ENCODE data around the gene SLC22A4.

The SLC22A4 gene

GRCh38 chr5:132300577-132301343, 6.6 kb downstream of the SLC22A4 start:
- DNase-seq (ENCODE audit: low read depth) = no peak

GRCh38 chr5:132301344-132302271, 7.4 kb downstream of the SLC22A4 start:
- DNase-seq (ENCODE audit: low read depth) = no peak

GRCh38 chr5:132302413-132302812, 8.2 kb downstream of the SLC22A4 start:
- DNase-seq (ENCODE audit: low read depth) = no peak

- no peak for DNase-seq (ENCODE audit: low read depth)
Observed at GRCh38 chr5:132303589-132303988, 9.4 kb downstream of the SLC22A4 start.

- no peak for DNase-seq (ENCODE audit: low read depth)
Observed at GRCh38 chr5:132305420-132305819, 11.2 kb downstream of the SLC22A4 start.

- no peak for DNase-seq (ENCODE audit: low read depth)
Observed at GRCh38 chr5:132308701-132309100, 14.5 kb downstream of the SLC22A4 start.

- DNase-seq (ENCODE audit: low read depth) = no peak
Observed at GRCh38 chr5:132309679-132310078, 15.5 kb downstream of the SLC22A4 start.

- DNase-seq (ENCODE audit: low read depth) = no peak
Observed at GRCh38 chr5:132310141-132310834, 16.1 kb downstream of the SLC22A4 start.

GRCh38 chr5:132313366-132313765, 19.2 kb downstream of the SLC22A4 start:
- DNase-seq (ENCODE audit: low read depth) = peak; percentile 48

GRCh38 chr5:132313961-132314432, 19.8 kb downstream of the SLC22A4 start:
- DNase-seq (ENCODE audit: low read depth) = no peak

GRCh38 chr5:132315529-132316067, 21.4 kb downstream of the SLC22A4 start:
- no peak for DNase-seq (ENCODE audit: low read depth)

- no peak for DNase-seq (ENCODE audit: low read depth)
Observed at GRCh38 chr5:132319975-132320374, 25.8 kb downstream of the SLC22A4 start.

GRCh38 chr5:132321109-132321721, 27.0 kb downstream of the SLC22A4 start:
- no peak for DNase-seq (ENCODE audit: low read depth)

GRCh38 chr5:132322266-132322665, 28.1 kb downstream of the SLC22A4 start:
- DNase-seq (ENCODE audit: low read depth) = no peak

- DNase-seq (ENCODE audit: low read depth) = no peak
Observed at GRCh38 chr5:132323202-132323601, 29.0 kb downstream of the SLC22A4 start.

GRCh38 chr5:132325691-132326090, 31.5 kb downstream of the SLC22A4 start:
- DNase-seq (ENCODE audit: low read depth) = no peak

GRCh38 chr5:132327252-132327955, 33.2 kb downstream of the SLC22A4 start:
- peak; percentile 45 for DNase-seq (ENCODE audit: low read depth)

- no peak for DNase-seq (ENCODE audit: low read depth)
Observed at GRCh38 chr5:132334812-132335211, 40.6 kb downstream of the SLC22A4 start.

GRCh38 chr5:132335402-132335801, 41.2 kb downstream of the SLC22A4 start:
- DNase-seq (ENCODE audit: low read depth) = no peak

- DNase-seq (ENCODE audit: low read depth) = no peak
Observed at GRCh38 chr5:132339502-132339901, 45.3 kb downstream of the SLC22A4 start.

Measured in GM04504 (cell line).